GM12878 (cell line): ENCODE results near the gene ZER1. TPM values are rescaled to one million over a fixed set of nuclear protein-coding genes. Genes with fewer than 3 reads are reported as not detected.

Experiments used
- ATAC-seq: fragments of 200-7000 bp; cut with Tn5 transposase; 3 replicates; pipeline ENCODE4 v1.9.1; 2020; ENCODE audit warnings: mild to moderate bottlenecking, moderate library complexity
- BruUV-seq: library from RNA; stranded (reverse); fragments of 400-500 nt; replicated peaks from 2 replicates; lab custom pipeline; 2021; lab: Mats Ljungman, UMichigan
- CTCF ChIA-PET: fragments of 300-600 bp; sonication (Branson Sonifier 250); formaldehyde crosslinking; extraction: SDS; loops from one replicate; lab custom pipeline; 2021; ENCODE audit warnings: inconsistent platforms; lab: Yijun Ruan, JAX
- POLR2A ChIA-PET: fragments of 350-600 bp; formaldehyde crosslinking; extraction: SDS; loops from one replicate; lab custom pipeline; 2021; ENCODE audit warnings: inconsistent platforms; lab: Charles Lee
- RAD21 ChIA-PET: fragments of 300-600 bp; sonication (Branson Sonifier 250); formaldehyde crosslinking; loops from one replicate; lab custom pipeline; 2023; ENCODE audit warnings: antibody characterized with exemption; ENCODE audit not compliant: unreplicated experiment; lab: Charles Lee
- SMC1A ChIA-PET: fragments of 300-600 bp; sonication (Branson Sonifier 250); formaldehyde crosslinking; loops from one replicate; lab custom pipeline; 2023; ENCODE audit not compliant: unreplicated experiment, uncharacterized antibody; lab: Charles Lee
- DNase-seq: peaks from one replicate; pipeline ENCODE4 v3.0.0-alpha.2; 2011; ENCODE audit warnings: low read depth, low spot score
- FAIRE-seq: peaks from 3 replicates; lab custom pipeline; 2011; peaks lifted over from hg19 to GRCh38; lab: Jason Lieb, UNC
- H2AFZ ChIP-seq: 2 replicates; pipeline ENCODE4 v1.6.0; 2011; ENCODE audit warnings: low read depth, low read length, control low read depth; ENCODE audit not compliant: control insufficient read depth
- H3K27ac ChIP-seq: 2 replicates; pipeline ENCODE4 v1.5.1; 2011; ENCODE audit warnings: control low read depth; ENCODE audit not compliant: control insufficient read depth, insufficient read depth
- H3K27me3 ChIP-seq, 2 experiments: replicated peaks in 1 of 2; 2 replicates each; pipeline versions ENCODE4 v1.6.0 to v1.6.1; 2011; ENCODE audit warnings: low read length in 1 of 2; ENCODE audit not compliant: control insufficient read depth in 2 of 2, insufficient read depth in 2 of 2
- H3K36me3 ChIP-seq, 2 experiments: 2 replicates each; pipeline ENCODE4 v1.5.1; 2011; ENCODE audit warnings: low read length in 1 of 2; ENCODE audit not compliant: control insufficient read depth in 2 of 2, insufficient read depth in 2 of 2
- H3K4me1 ChIP-seq: 2 replicates; pipeline ENCODE4 v1.6.1; 2011; ENCODE audit warnings: mild to moderate bottlenecking, low read length, moderate library complexity, mixed read lengths; ENCODE audit not compliant: control insufficient read depth, insufficient read depth
- H3K4me2 ChIP-seq: 2 replicates; pipeline ENCODE4 v1.6.0; 2011; ENCODE audit warnings: control low read depth; ENCODE audit not compliant: control insufficient read depth, insufficient read depth
- H3K4me3 ChIP-seq: fragments of 200-600 bp; sonication (generic); 2 replicates; pipeline ENCODE4 v1.5.1; 2016
- H3K79me2 ChIP-seq: 2 replicates; pipeline ENCODE4 v1.6.0; 2011; ENCODE audit warnings: low read length; ENCODE audit not compliant: control insufficient read depth, insufficient read depth
- H3K9ac ChIP-seq: 2 replicates; pipeline ENCODE4 v1.8.0; 2011; ENCODE audit warnings: low read length, control low read depth, mixed read lengths; ENCODE audit not compliant: control insufficient read depth, insufficient read depth
- H3K9me3 ChIP-seq: replicated peaks from 3 replicates; pipeline ENCODE4 v1.5.1; 2011; ENCODE audit warnings: mild to moderate bottlenecking, low read length; ENCODE audit not compliant: control insufficient read depth, insufficient read depth
- H4K20me1 ChIP-seq: 2 replicates; pipeline ENCODE4 v1.6.0; 2011; ENCODE audit not compliant: control insufficient read depth, insufficient read depth
- ASH2L ChIP-seq: fragments of 300-600, 200-600 bp; sonication (generic); IDR thresholded peaks from 2 replicates; pipeline ENCODE4 v1.6.1; 2017; ENCODE audit warnings: low read depth, mild to moderate bottlenecking, borderline replicate concordance
- CBFB ChIP-seq: IDR thresholded peaks from 2 replicates; pipeline ENCODE4 v1.6.1; 2016; ENCODE audit warnings: antibody characterized with exemption, low read depth
- CREB1 ChIP-seq: IDR thresholded peaks from 2 replicates; pipeline ENCODE4 v1.6.1; 2012; ENCODE audit warnings: low read depth, mild to moderate bottlenecking, inconsistent platforms
- E2F8 ChIP-seq: fragments of 450-650 bp; IDR thresholded peaks from 2 replicates; pipeline ENCODE4 v1.6.1; 2018; ENCODE audit warnings: mild to moderate bottlenecking, low read depth, moderate library complexity; ENCODE audit not compliant: partially characterized antibody
- HDAC6 ChIP-seq: fragments of 200-600 bp; sonication (generic); IDR thresholded peaks from one replicate; pipeline ENCODE4 v1.8.0; 2017; ENCODE audit warnings: antibody characterized with exemption; ENCODE audit not compliant: unreplicated experiment
- JUNB ChIP-seq: IDR thresholded peaks from 2 replicates; pipeline ENCODE4 v1.6.1; 2016; ENCODE audit warnings: antibody characterized with exemption, mild to moderate bottlenecking
- NFYA ChIP-seq: IDR thresholded peaks from 2 replicates; pipeline ENCODE4 v1.6.1; 2011; ENCODE audit warnings: low read depth, mild to moderate bottlenecking, low read length, improper control_type of control experiment, borderline replicate concordance
- NRF1 ChIP-seq: conservative IDR thresholded peaks from 2 replicates; pipeline ENCODE4 v1.6.1; 2011; ENCODE audit warnings: mild to moderate bottlenecking, low read depth, low read length, improper control_type of control experiment
- PAX8 ChIP-seq: fragments of 450-650 bp; IDR thresholded peaks from 2 replicates; pipeline ENCODE4 v1.6.1; 2017; ENCODE audit warnings: mild to moderate bottlenecking, moderate library complexity
- PBX3 ChIP-seq: IDR thresholded peaks from 2 replicates; pipeline ENCODE4 v1.6.1; 2011; ENCODE audit warnings: mild to moderate bottlenecking, low read depth, low read length, moderate library complexity; ENCODE audit not compliant: insufficient replicate concordance
- TAF1 ChIP-seq: IDR thresholded peaks from 2 replicates; pipeline ENCODE4 v1.6.1; 2011; ENCODE audit warnings: mild to moderate bottlenecking, low read depth, low read length, borderline replicate concordance
- USF2 ChIP-seq: IDR thresholded peaks from 2 replicates; pipeline ENCODE4 v1.6.1; 2011; ENCODE audit warnings: low read depth, low read length, improper control_type of control experiment, borderline replicate concordance
- YBX1 ChIP-seq: fragments of 450-650 bp; IDR thresholded peaks from 2 replicates; pipeline ENCODE4 v1.6.1; 2016; ENCODE audit warnings: antibody characterized with exemption
- ZNF24 ChIP-seq: fragments of 450-650 bp; IDR thresholded peaks from 2 replicates; pipeline ENCODE4 v1.6.1; 2017; ENCODE audit warnings: antibody characterized with exemption, mild to moderate bottlenecking
- ZZZ3 ChIP-seq: IDR thresholded peaks from 2 replicates; pipeline ENCODE4 v1.6.1; 2011; ENCODE audit warnings: low read depth; ENCODE audit not compliant: control insufficient read depth, insufficient read length
- WGBS: methylation state at CpG from one replicate; pipeline ENCODE4 v1.1.6; 2016; ENCODE audit warnings: low lambda C conversion rate; ENCODE audit not compliant: insufficient replicate concordance, insufficient coverage; ENCODE audit errors: missing lambda C conversion rate; 5-methylcytosine and 5-hydroxymethylcytosine counted together
- in situ Hi-C: fragments of 300-500 bp; cut with MboI; formaldehyde crosslinking; loops from 9 replicates; pipeline ENCODE4 v1.14.3; 2018; ENCODE audit warnings: mixed read lengths
- intact Hi-C: fragments of 100-400 bp; cut with micrococcal nuclease; formaldehyde crosslinking; loops from one replicate; pipeline ENCODE4 v1.14.2; 2022; ENCODE audit not compliant: unreplicated experiment
- polyA plus RNA-seq, 11 experiments: library from polyadenylated mRNA; depleted of rRNA in 4 of 11; unstranded in 6 of 11; stranded (reverse) in 5 of 11; fragments of >200 nt; fragmentation: Nextera tagmentation in 4 of 11; fragmentation: Illumina TruSeq in 1 of 11; extraction: Ambion mirVana in 4 of 11; extraction: Trizol in 1 of 11; gene quantifications; 1 replicate in 1 of 11; 2 replicates in 10 of 11; pipeline versions ENCODE4 v1.2.1 to v1.2.3, GENCODE V29; 2011 to 2016; ENCODE audit warnings: inconsistent platforms in 2 of 11, missing spikeins in 2 of 11, low read depth in 1 of 11
- total RNA-seq, 4 experiments: library from RNA; depleted of rRNA in 3 of 4; stranded (reverse); fragments of >200 nt in 3 of 4; fragmentation: Illumina TruSeq in 1 of 4; extraction: Trizol in 1 of 4; gene quantifications; 2 replicates each; pipeline versions ENCODE4 v1.2.1 to v1.2.3, GENCODE V29; 2013 to 2021

Gene ZER1
- total and polyA plus RNA-seq, 10 of the 15 experiments (the other 5 are each of a cell fraction or from before 2014, with no cell fraction given), result 0.32 to 16.9 (median 7.9) TPM

GRCh38 chr9:128808543-128808942 is 36.8 kb upstream of the ZER1 start (continued):
- no peak for TF ChIP-seq E2F8

- H3K4me1 ChIP-seq, result no peaks in the 10 kb centered on the region
- no peaks in the 10 kb centered on the region for H3K79me2 ChIP-seq
- no peak overlapping the region for H3K27ac ChIP-seq
- no peak for FAIRE-seq
- 79% methylated on average over 12 of the region's 14 CpGs for WGBS
- no peak overlapping the region for H3K4me2 ChIP-seq
- no peaks in the 10 kb centered on the region for H3K27me3 ChIP-seq
- H4K20me1 ChIP-seq, result no peaks in the 10 kb centered on the region
- TF ChIP-seq TAF1 (no peak), CREB1 (no peak), PBX3 (no peak), ZZZ3 (no peak), CBFB (no peak), HDAC6 (no peak), PAX8 (no peak), JUNB (no peak), NRF1 (no peak), ASH2L (no peak), YBX1 (no peak), USF2 (no peak), NFYA (no peak), ZNF24 (no peak)
- TF ChIP-seq, all 136 proteins: peak for 0
- DNase-seq (no peak), ATAC-seq (no peak)
- POLR2A ChIA-PET, result no interaction called here
- no peak overlapping the region for H3K4me3 ChIP-seq
- in situ Hi-C loops, result no loop called here
- no peaks in the 10 kb centered on the region for H3K9me3 ChIP-seq
- RAD21 ChIA-PET, result no interaction called here
- H3K36me3 ChIP-seq, result peaks cover 10 to 25% of the 10 kb centered on the region in 2 experiments; a peak in 3 of 4 replicates
- BruUV-seq, result no TSS peak
- intact Hi-C loops, result no loop called here
- no peak overlapping the region for H3K9ac ChIP-seq
- CTCF ChIA-PET, result no interaction called here
- SMC1A ChIA-PET, result no interaction called here
- no peak overlapping the region for H2AFZ ChIP-seq
These were observed 36.1 kb upstream of the ZER1 start for GRCh38 chr9:128807827-128808226.
